HG03280 (cell line): ENCODE results near the gene SNN.

Experiments used
- ATAC-seq: cut with Tn5 transposase; IDR thresholded peaks from one replicate; pipeline ENCODE4 v1.9.1; 2021; ENCODE audit warnings: mild to moderate bottlenecking, moderate library complexity; ENCODE audit not compliant: unreplicated experiment

The SNN gene

DNA sequence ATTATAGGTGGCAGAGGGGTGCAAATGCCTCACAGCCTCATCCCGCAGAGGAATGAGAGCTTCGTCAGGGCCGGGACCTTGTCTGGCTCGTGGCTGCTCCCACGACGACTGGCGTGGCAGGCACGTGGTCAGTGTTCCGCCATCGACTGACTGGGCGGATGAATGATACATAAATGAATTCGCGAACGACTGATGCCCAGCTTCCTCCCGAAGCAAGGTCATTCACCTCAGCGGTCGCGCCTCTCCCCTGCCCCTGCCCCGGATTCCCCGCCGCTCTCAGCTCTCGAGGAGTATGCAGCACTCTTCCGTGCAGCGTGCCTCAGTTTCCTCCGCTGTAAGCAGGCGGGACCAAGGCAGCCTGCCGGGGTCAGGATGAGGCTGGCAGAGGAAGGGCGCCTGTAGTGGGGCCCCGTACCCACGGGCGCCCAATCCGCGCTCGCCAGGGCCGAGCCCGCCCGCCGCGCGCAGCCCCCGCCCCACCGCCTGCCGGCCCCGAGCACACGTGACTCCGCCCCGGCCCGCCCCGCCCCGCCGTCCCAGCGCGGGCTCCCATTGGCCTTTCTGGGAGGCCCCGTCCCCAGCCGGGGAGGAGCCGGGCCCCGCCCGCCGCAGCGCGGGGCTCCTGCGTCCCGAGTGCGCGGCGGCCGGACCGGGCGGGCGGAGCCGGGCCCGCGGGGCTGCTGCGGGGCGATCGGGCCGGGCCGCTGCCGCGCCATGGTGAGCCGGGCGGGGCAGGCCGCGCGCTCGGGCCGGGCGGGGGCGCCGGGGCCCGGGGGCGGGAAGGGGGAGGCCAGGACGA lies at the start of gene SNN:
Gene SNN (plus strand): TSS at position 632 of the 799 bp plus-strand sequence. CDS start 7,605 bp downstream, outside the sequence.
- peak; percentile 66 for ATAC-seq

DNA sequence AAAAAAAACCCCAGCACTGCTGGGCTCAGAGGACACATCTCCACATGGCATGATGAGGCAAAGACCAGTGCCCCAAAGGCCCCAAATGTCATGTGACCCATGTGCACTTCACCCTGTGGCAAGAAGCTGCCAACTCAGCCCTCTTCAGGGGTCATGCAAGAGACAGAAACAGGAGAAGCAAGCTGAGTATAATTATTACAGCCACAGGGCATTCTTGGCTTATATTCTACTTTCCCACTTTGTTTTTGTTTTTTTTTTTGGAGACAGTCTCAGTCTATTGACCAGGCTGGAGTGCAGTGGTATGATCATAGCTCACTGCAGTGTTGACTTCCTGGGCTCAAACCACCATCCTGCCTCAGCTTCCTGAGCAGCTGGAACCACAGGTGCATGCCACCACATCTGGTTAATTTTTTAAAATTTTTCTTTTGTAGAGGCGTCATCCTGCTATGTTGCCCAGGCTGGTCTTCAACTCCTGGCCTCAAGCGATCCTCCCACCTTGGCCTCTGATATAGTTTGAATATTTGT lies 48.9 kb upstream of the SNN start:
- no peak for ATAC-seq

DNA sequence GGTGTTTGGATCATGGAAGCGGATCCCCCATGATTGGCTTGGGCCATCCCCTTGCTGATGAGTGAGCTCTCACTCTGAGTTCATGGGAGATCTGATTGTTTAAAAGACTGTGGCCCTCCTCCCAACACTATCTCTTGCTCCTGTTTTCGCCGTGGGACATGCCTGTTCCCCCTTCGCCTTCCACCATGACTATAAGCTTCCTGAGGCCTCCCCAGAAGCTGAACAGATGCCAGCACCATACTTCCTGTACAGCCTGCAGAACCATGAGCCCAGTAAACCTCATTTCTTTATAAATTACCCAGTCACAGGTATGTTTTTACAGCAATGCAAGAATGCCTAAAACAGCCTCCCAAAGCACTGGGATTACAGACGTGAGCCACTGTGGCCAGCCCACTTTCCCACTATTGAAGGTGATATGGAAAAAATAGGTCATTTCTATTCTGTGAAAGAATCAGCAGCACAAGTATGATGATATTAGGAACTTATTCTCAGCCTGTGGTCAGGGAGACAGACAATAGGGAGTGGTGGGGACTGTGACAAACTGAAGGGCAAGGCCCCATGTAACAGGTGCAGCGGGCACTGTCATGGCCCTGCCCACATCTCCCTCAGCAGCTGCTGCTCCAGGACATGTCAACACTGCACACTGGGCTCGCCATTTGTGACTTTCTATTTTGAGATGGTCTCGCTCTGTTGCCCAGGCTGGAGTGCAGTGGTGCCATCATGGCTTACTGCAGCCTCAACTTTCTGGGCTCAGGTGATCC lies 47.8 kb upstream of the SNN start:
- no peak for ATAC-seq

DNA sequence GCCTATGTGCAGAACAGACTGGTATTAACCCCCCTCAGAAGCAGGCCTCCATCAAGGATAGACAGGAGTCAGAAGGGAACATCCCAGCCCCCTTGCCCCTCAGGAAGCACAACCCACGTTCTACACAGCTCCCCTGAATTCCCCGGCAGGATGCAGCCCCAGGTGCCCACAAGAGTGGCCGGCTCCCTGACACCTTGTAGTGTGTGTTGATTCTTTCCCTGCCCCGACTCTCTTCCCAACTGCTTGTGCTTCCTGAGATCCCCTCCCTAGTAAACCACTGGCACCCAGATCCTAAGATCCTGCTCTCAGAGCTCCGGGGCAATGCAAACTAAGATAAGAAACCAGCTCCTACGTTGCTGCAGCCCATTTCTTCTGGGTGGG lies 46.7 kb upstream of the SNN start:
- ATAC-seq, result no peak

DNA sequence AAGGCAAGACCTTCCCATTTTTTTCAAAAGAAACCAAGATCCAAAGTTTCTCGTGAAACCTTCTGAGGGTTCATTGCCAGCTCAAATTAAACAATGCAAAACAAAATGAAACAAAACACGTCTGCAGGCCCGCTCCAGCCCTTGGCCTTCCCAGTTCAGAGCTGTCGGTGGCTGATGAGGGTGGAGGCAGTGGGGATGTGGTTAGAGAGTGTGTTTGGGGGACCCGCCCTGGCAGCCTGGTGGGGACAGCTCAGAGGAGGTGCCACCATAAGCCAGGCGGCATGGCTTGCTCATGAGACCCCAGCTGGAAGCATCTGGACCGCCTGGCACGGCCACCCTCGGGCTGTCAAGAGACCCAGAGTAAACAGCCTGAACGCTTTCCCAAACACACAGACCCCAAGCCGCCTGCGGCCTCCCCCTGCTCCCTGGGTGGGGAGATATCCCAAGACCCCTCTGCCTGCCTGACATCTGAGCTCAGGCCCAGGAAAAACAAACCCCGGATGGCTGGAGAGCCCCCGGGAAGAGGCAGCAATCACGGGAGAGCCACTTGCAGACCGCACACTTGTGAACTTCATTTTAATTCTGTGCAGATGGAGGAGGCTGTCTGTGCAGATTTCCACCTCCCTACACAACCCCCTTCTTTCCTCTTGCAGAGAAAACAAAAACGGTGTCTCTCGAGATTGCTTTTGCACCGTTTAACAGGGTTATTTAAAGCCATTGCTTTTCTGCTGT lies 46.2 kb upstream of the SNN start:
- no peak for ATAC-seq

DNA sequence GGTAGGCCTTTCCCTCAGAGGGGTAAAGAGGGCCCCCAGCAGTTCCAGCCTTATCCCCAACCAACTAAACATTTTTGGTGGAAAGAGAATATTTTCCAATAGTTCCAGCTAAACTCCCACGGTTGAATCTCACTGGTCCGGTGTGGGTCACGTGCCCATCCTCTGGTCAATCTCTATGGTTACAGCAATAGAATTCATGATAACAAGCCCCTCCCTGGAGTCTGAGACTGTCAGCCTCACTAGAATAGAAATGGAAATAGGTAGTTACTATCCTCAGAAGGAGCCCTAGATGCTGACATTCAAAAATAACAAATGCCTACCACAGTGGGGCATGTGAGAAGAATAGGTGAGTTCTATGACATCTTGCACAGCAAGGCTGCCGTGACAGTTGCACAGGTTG lies 44.0 kb upstream of the SNN start:
- no peak for ATAC-seq

DNA sequence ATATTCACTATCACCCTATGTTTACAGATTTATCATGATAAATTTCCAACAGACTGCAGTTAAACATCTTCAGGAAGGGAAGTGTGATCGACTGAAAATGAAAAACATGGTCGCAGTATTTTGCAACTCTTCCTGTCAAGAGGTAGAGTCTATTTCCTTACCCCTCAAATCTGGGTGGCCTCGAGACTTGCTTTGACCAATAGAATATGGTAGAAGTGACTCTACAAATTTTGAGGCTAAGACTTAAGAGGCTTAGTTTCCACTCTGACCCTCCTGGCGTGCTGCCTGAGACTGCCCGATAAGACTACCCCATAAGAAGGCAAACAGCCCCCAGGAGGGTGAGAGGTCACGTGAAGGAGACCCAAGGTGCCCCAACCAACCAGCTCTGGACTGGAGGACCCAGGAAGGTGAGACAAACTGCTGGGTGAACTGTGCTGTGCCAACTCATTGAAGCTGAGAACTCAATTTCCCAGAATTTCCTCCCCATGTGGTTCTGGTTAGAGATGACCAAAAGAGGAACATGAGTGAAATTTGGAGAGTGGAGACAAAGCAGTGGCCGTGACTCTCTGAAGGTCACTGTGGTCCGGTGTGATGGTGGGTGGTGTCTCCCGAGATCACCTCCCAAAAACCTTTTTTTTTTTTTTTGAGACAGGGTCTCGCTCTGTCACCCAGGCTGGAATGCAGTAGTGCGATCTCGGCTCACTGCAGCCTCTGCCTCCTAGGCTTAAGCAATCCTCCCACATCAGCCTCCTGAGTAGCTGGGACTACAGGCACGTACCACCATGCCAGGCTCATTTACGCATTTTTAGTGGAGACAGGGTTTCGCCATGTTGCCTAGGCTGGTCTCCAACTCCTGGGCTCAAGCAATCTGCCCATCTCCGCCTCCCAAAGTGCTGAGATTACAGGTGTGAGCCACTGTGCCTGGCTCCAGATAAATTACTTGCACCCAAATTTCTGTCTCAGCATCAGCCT lies 43.3 kb upstream of the SNN start:
- no peak for ATAC-seq

DNA sequence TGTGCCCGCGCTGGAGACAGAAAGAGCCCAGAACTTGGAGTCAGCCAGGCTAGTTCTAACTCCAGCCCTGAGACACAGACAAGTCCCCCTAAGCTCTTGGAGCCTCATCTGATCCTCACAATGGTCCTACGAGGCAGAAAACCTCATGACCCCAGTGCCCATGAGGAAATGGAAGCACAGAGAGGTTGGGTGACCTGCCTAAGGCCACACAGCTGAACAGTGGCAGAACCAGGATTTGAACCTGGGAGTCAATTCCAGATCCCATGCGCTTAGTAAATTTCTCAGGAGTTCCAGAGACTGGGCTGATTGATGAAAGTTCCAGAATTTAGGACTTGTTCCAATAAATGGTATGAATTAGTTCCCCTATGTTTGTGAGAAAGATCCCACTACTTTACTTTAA lies 42.5 kb upstream of the SNN start:
- ATAC-seq, result no peak

DNA sequence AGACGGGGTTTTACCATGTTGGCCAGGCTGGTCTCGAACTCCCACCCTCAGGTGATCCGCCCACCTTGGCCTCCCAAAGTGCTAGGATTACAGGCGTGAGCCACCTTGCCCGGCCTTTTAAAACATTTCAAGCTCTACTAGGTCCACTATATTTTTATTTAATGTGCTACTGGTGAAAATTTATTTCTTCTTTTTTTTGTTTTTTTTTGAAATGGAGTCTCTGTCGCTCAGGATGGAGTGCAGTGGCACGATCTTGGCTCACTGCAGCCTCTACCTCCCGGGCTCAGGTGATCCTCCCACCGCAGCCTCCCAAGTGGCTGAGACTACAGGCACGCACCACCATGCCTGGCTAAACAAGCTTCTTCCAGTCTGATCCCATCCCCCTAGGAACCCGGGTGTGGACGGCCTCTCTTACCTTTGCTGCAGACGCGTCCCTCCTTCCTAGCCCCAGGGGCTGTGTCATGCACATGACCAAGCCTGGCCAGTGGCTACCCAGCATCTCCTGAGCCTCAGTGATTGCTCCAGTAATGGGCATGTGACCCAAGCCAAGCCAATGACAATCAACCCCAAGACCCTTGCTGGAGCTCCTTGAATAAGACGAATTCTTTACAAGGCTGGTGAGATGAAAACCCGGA lies 41.5 kb upstream of the SNN start:
- ATAC-seq, result no peak

DNA sequence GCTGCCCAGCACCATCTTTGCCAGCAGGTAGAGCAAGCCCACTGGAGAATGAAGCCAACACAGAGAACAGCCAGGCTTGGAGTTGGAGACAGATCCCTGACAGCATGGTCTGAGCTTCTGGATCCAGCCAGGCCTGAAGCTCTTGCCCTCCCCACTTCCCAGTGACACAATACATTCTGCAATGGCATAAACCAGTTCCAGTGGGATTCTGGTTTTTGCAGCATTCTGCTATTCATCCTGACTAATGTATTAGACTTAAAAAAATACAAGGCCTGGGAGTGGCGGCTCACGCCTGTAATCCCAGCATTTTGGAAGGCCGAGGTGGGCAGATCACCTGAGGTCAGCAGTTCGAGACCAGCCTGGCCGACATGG lies 41.0 kb upstream of the SNN start:
- no peak for ATAC-seq

DNA sequence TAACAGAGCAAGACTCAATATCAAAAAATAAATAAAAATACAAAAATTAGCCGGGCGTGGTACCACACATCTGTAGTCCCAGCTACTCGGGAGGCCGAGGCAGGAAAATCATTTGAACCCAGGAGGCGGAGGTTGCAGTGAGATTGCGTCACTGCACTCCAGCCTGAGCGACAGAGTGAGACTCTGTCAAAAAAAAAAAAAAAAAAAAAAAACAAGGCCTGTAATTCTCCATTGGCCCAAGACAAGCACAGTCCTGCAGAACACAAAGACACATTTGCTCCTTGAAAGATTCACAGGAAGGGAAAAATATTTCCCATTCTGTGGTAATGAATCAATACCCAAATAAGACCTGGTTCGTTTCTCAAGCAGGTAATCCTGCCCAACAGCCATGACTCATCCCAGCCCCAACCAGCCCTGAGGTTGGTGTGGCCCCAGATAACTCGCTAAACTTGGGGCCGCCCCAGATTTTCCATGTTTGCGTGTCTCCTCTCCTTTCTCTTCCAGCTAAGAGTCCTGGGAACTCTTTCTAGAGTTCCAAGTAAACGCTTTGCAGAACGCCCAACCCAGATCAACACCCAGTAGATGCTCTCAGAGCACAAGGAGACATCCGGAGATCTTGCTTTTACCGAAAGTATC lies 40.3 kb upstream of the SNN start:
- ATAC-seq, result no peak

DNA sequence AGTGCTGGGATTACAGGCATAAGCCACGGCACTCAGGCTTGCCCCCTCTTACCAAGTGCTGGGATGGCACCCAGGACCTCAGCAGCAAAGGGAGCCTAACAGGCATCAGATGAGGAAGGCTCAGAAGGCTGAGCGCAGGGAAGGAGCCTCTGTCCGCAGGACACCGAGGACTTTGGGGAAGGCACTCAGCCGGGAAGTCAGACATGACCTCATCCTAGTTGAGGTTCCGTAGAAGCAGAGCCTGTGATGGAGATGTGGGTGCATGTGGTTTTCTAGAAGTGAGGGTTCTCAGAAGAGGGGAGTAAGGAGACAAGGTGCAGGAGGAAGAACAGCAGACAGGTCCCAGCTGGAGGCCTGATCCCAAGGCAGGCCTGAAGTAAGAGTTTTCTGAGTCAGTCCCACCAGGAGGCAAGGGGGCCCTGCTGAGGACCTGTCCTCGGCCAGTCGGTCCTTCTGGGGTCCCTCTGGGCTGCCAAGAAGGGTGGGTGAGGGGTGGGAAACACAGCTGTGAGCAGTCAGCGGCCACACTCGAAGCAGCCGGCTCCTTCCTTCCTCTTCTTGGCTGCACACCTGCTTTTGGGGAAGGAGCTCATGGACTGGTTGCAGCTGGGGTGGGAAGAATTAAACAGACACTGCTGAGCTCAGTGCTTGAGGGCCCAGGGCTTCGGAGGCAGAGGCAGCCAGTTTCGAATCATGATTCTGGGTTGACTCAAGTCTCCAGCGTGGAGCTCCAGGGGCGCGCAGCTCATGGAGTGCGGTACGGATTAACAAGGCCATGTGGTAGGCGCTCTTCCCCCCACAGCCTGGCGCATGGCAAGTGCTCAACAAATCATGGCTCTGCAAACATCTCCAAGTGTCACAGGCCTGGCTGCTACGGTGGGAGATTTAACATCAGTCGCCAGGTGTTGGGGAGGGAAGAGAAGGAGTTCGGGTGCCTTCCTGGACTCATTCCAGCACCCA lies 38.9 kb upstream of the SNN start:
- no peak for ATAC-seq

DNA sequence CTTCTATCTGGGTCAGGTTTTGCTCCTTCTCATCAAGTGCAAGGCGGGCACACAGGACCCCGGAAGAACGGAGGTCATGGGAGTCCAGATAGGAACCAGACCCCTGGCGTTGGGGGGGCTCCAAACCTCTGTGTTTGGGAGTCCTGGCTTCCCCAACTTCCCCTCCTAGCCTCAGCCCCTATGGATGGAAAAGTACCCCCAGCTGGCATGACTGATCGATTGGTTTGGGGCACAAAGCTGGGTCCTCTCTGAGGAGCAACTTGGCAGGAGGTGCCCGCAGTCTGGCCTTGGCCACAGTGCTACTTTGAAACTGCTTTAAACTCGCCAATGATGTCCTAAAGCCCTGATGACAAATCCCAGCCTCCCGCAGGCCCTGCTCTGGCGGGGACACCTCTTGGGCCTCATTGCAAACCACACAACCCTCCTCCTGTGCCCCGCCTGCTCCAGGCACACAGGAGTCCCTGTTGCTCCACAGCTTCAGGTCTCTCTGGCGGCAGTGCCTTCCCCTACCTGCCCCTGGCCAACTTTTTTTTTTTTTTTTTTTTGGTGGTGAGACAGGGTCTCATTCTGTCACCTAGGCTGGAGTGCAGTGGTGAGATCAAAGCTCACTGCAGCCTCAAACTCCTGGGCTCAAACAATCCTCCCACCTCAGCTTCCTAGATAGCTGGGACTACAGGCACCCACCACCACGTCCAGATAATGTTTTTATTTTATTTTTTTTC lies 38.0 kb upstream of the SNN start:
- ATAC-seq, result no peak

DNA sequence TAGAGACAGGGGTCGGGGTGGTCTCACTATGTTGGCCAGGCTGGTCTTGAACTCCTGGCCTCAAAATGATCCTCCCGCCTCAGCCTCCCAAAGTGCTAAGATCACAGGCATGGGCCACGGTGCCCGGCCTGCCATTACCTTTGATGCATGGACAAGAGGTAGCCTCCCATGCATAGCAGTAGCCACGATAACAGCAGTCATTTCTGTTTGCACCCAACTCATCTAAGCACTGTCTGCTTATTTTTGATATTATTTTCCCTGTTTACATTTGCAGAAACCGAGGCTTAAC lies 37.5 kb upstream of the SNN start:
- no peak for ATAC-seq

DNA sequence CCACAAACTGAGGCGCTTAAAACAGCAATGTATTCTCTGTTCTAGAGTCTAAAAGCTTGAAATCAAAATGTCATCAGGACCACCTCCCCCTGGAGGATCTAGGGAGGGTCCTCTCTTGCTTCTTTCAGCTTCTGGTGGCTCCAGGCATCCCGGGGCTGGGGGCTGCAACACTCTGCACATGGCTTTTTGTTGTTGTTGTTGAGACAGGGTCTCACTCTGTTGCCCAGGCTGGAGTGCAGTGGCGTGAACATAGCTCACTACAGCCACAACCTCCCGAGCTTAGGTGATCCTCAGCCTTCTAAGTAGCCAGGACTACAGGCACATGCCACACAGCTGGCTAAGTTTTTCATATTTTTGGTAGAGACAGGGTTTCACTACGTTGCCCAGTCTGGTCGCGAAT lies 37.0 kb upstream of the SNN start:
- no peak for ATAC-seq

DNA sequence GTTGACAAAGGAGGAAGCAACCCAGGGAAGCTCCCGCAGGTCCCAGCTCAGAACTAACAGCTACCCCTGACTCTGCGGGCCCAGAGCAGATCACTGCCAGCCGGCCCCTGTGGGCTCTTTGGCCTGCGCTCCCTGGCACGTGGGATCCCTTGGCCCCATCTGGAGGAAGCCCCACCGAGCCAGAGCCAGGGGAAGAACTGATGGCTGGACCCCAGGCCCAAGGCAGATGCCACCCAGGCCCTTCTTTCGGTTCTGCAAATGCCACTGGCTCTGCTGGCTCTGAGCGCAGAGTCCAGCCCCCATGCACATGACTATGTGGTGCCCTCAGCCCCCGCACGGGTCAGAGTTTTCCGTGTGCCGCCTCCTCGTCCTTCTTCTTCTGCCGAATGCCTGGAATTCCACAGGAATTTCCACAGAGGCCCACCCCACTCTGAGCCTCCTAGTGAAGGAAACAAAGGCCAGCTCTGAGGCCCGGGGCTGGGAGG lies 35.8 kb upstream of the SNN start:
- no peak for ATAC-seq

DNA sequence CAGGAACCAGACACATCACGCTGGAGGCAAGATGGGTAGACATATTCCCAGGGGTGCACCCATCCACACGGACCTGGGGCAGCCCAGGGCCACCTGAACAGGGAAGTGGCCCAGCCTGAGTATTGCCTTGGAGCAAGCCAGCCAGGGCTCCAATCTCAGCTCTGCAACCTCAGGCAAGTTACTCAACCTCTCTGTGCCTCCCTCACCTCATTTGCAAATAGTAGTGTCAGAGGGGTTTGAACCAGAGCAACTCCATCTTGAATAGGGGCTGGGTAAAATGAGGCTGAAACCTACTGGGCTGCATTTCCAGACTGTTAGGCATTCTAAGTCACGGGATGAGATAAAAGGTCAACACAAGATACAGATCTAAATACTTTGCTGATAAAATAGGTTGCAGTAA lies 35.1 kb upstream of the SNN start:
- no peak for ATAC-seq

DNA sequence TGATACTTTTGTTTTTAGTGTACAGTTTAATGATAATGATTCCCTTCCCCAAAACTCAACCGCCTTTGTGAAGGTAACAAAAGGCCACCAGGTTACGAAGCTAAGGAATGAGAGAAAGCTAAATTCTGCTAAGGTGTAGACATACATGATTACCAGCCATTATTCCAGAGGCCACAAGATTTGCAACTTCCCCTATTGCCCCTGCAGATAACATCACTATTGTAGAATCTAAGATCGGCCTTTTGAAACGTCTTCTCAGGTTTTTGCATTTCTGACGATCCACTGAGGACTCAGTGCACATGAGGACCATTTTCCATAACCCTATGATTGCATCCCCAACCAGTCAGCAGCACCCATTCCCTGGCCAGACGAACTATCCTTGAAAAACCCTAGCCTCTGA lies 33.9 kb upstream of the SNN start:
- no peak for ATAC-seq
